Keratinocyte (primary cell): Measurements from ENCODE around the gene ZMIZ1. TPM values are rescaled to one million over a fixed set of nuclear protein-coding genes. Genes with fewer than 3 reads are reported as not detected.

ENCODE experiments used
- DNase-seq: peaks from one replicate; pipeline ENCODE4 v3.0.0-alpha.2; 2011; ENCODE audit warnings: low read depth, missing footprints, low spot score
- FAIRE-seq: peaks from 2 replicates; lab custom pipeline; 2011; peaks lifted over from hg19 to GRCh38; lab: Jason Lieb, UNC
- H2AFZ ChIP-seq: 2 replicates; pipeline ENCODE4 v1.6.0; 2012; ENCODE audit warnings: low read length, control low read depth, inconsistent platforms; ENCODE audit not compliant: control insufficient read depth
- H3K27ac ChIP-seq: 2 replicates; pipeline ENCODE4 v1.5.1; 2011; ENCODE audit warnings: low read length; ENCODE audit not compliant: control insufficient read depth, insufficient read depth
- H3K27me3 ChIP-seq: 3 replicates; pipeline ENCODE4 v1.6.0; 2011; ENCODE audit warnings: low read length; ENCODE audit not compliant: control insufficient read depth, insufficient read depth; ENCODE audit errors: extremely low read depth
- H3K36me3 ChIP-seq, 2 experiments: 2 replicates in 1 of 2; 3 replicates in 1 of 2; pipeline ENCODE4 v1.5.1; 2011; ENCODE audit warnings: low read length in 2 of 2, mild to moderate bottlenecking in 1 of 2; ENCODE audit not compliant: control insufficient read depth in 2 of 2, insufficient read depth in 2 of 2; ENCODE audit errors: extremely low read depth in 1 of 2
- H3K4me1 ChIP-seq: 3 replicates; pipeline ENCODE4 v1.5.1; 2011; ENCODE audit warnings: low read length; ENCODE audit not compliant: control insufficient read depth, insufficient read depth; ENCODE audit errors: extremely low read depth
- H3K4me2 ChIP-seq: 3 replicates; pipeline ENCODE4 v1.6.0; 2011; ENCODE audit warnings: low read depth, low read length; ENCODE audit not compliant: control insufficient read depth, insufficient read depth; ENCODE audit errors: extremely low read depth
- H3K4me3 ChIP-seq, 3 experiments: fragments of 200-600 bp in 1 of 3; sonication (generic) in 1 of 3; 2 replicates in 2 of 3; 3 replicates in 1 of 3; pipeline ENCODE4 v1.5.1; 2011 to 2016; ENCODE audit warnings: low read length in 3 of 3, mild to moderate bottlenecking in 3 of 3, control low read depth in 2 of 3, inconsistent platforms in 1 of 3, low read depth in 1 of 3, mixed read lengths in 1 of 3, mixed run types in 1 of 3, moderate library complexity in 1 of 3; ENCODE audit not compliant: control insufficient read depth in 2 of 3, insufficient read depth in 2 of 3; ENCODE audit errors: extremely low read depth in 1 of 3
- H3K79me2 ChIP-seq: 2 replicates; pipeline ENCODE4 v1.6.0; 2012; ENCODE audit warnings: low read length; ENCODE audit not compliant: control insufficient read depth, insufficient read depth
- H3K9ac ChIP-seq: 3 replicates; pipeline ENCODE4 v1.6.0; 2011; ENCODE audit warnings: low read length; ENCODE audit not compliant: control insufficient read depth, insufficient read depth; ENCODE audit errors: extremely low read depth
- H3K9me1 ChIP-seq: 3 replicates; pipeline ENCODE4 v1.6.0; 2011; ENCODE audit warnings: low read length; ENCODE audit not compliant: control insufficient read depth, insufficient read depth; ENCODE audit errors: extremely low read depth
- H3K9me3 ChIP-seq: 2 replicates; pipeline ENCODE4 v1.5.1; 2012; ENCODE audit warnings: low read depth, low read length; ENCODE audit not compliant: control insufficient read depth
- H4K20me1 ChIP-seq: 3 replicates; pipeline ENCODE4 v1.6.0; 2011; ENCODE audit warnings: low read length; ENCODE audit not compliant: control insufficient read depth, insufficient read depth; ENCODE audit errors: extremely low read depth
- EZH2 ChIP-seq: IDR thresholded peaks from one replicate; pipeline ENCODE4 v1.6.1; 2012; ENCODE audit warnings: inconsistent platforms, mild to moderate bottlenecking, low read length, moderate library complexity
- dilution Hi-C: fragments of 300-500 bp; cut with MboI; formaldehyde crosslinking; loops from one replicate; pipeline ENCODE4 v1.7.0; 2020; ENCODE audit warnings: low sequenced_read_pairs; ENCODE audit not compliant: extremely low pct_ligation_motif_present
- polyA plus RNA-seq, 5 experiments: library from polyadenylated mRNA; depleted of rRNA in 3 of 5; stranded (reverse) in 3 of 5; stranded (forward) in 1 of 5; unstranded in 1 of 5; fragments of >200 nt; gene quantifications; 1 replicate in 1 of 5; 2 replicates in 3 of 5; 3 replicates in 1 of 5; pipeline versions ENCODE4 v1.2.1 to v1.2.3, GENCODE V29; 2011 to 2012; ENCODE audit warnings: missing spikeins in 2 of 5, low read depth in 1 of 5, low replicate concordance in 1 of 5
- TF ChIP-seq, protein P1 (sequence below), 3 experiments: IDR thresholded peaks in 1 of 3; conservative IDR thresholded peaks in 1 of 3; optimal IDR thresholded peaks in 1 of 3; 2 replicates in 2 of 3; 3 replicates in 1 of 3; pipeline versions ENCODE3 to v1.5.1; 2011; ENCODE audit warnings: low read length in 3 of 3, mild to moderate bottlenecking in 3 of 3, moderate library complexity in 2 of 3, control low read depth in 1 of 3, inconsistent platforms in 1 of 3; ENCODE audit not compliant: insufficient read depth in 2 of 3; ENCODE audit errors: extremely low read depth in 1 of 3

ZMIZ1 gene
- polyA plus RNA-seq, 1 donor (not counting 4 experiments of a cell fraction or from before 2014, with no cell fraction given) = 1.8 TPM

GRCh38 chr10:79188154-79188965, 119.6 kb downstream of the ZMIZ1 start:
- H3K9ac ChIP-seq = no peak overlapping the region
- H3K36me3 ChIP-seq = peaks cover 3 to 5% of the 10 kb centered on the region in 2 experiments
- dilution Hi-C loops = no loop called here
- FAIRE-seq = no peak
- H2AFZ ChIP-seq = no peak overlapping the region
- no peaks in the 10 kb centered on the region for H3K27me3 ChIP-seq
- no peaks in the 10 kb centered on the region for H3K9me3 ChIP-seq
- H3K9me1 ChIP-seq = no peaks in the 10 kb centered on the region
- H3K4me2 ChIP-seq = no peak overlapping the region
- no peaks in the 10 kb centered on the region for H4K20me1 ChIP-seq
- no peak overlapping the region for H3K4me3 ChIP-seq
- TF ChIP-seq, protein P1, sequence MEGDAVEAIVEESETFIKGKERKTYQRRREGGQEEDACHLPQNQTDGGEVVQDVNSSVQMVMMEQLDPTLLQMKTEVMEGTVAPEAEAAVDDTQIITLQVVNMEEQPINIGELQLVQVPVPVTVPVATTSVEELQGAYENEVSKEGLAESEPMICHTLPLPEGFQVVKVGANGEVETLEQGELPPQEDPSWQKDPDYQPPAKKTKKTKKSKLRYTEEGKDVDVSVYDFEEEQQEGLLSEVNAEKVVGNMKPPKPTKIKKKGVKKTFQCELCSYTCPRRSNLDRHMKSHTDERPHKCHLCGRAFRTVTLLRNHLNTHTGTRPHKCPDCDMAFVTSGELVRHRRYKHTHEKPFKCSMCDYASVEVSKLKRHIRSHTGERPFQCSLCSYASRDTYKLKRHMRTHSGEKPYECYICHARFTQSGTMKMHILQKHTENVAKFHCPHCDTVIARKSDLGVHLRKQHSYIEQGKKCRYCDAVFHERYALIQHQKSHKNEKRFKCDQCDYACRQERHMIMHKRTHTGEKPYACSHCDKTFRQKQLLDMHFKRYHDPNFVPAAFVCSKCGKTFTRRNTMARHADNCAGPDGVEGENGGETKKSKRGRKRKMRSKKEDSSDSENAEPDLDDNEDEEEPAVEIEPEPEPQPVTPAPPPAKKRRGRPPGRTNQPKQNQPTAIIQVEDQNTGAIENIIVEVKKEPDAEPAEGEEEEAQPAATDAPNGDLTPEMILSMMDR (optimal IDR thresholded peaks at IDR 0.05 in 1 of 3, IDR thresholded peaks at IDR 0.05 in 1 of 3, conservative IDR thresholded peaks at IDR 0.05 in 1 of 3; ENCODE audit: extremely low read depth in 1 of 3, insufficient read depth in 2 of 3, low read length in 3 of 3) = no peak
- TF ChIP-seq EZH2 = no peak
- no peaks in the 10 kb centered on the region for H3K79me2 ChIP-seq
- no peak for DNase-seq
- H3K27ac ChIP-seq = no peak overlapping the region
- peaks cover 36% of the 10 kb centered on the region for H3K4me1 ChIP-seq

DNA sequence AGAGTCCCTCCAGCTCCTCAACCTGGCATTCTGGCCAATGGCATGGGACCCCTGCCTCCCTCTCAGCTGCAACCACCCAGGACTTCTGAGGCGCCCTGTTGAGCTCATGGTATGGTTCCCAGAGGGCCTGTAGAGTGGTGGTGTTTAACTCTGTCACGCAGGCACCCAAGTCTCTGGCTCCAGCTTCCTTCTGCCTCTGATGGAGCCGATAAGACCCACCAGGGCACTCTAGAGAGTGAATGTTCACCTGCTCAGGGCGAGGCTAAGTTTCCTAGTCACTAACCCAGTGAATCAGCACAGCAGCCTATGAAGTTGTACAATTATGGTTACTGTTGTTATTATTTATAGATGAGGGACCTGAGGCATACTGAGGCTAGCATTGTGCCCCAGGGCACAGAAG, 120.4 kb downstream of the ZMIZ1 start:
- no peak overlapping the region for H2AFZ ChIP-seq
- H3K9ac ChIP-seq = no peak overlapping the region
- H3K36me3 ChIP-seq = peaks cover 3 to 5% of the 10 kb centered on the region in 2 experiments
- no peaks in the 10 kb centered on the region for H3K9me3 ChIP-seq
- no peak for FAIRE-seq
- H3K4me2 ChIP-seq = no peak overlapping the region
- TF ChIP-seq, protein P1 (optimal IDR thresholded peaks at IDR 0.05 in 1 of 3, IDR thresholded peaks at IDR 0.05 in 1 of 3, conservative IDR thresholded peaks at IDR 0.05 in 1 of 3; ENCODE audit: extremely low read depth in 1 of 3, insufficient read depth in 2 of 3, low read length in 3 of 3) = no peak
- TF ChIP-seq EZH2 = no peak
- no peaks in the 10 kb centered on the region for H3K9me1 ChIP-seq
- dilution Hi-C loops = no loop called here
- DNase-seq = no peak
- H3K4me1 ChIP-seq = peaks cover 30% of the 10 kb centered on the region
- no peaks in the 10 kb centered on the region for H3K27me3 ChIP-seq
- no peaks in the 10 kb centered on the region for H3K79me2 ChIP-seq
- no peak overlapping the region for H3K27ac ChIP-seq
- H4K20me1 ChIP-seq = no peaks in the 10 kb centered on the region
- H3K4me3 ChIP-seq = no peak overlapping the region
